HG03280 (cell line): ENCODE measurements around the gene LCP2.

ENCODE experiments used
- ATAC-seq: cut with Tn5 transposase; IDR thresholded peaks from one replicate; pipeline ENCODE4 v1.9.1; 2021; ENCODE audit warnings: mild to moderate bottlenecking, moderate library complexity; ENCODE audit not compliant: unreplicated experiment

The LCP2 gene

DNA sequence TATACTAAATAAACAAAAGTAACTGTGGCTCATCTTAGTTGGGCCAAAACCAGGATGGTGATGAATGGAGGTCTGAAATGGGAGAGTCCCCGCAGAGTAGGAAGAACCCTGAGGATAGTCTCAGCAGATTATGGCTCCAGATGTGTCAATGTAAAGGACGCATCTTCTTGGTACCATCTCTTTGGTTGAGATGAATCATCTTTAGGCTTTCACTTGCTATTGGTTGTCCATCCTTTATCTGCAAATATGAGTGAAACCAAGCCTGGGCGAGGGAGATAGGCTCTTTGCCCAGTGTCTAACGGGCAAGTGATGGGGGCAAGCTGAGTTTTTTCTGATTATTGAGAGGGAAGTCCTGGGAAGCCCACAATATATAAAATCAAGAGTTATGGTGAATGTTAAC lies 19.4 kb upstream of the LCP2 start:
- no peak for ATAC-seq

DNA sequence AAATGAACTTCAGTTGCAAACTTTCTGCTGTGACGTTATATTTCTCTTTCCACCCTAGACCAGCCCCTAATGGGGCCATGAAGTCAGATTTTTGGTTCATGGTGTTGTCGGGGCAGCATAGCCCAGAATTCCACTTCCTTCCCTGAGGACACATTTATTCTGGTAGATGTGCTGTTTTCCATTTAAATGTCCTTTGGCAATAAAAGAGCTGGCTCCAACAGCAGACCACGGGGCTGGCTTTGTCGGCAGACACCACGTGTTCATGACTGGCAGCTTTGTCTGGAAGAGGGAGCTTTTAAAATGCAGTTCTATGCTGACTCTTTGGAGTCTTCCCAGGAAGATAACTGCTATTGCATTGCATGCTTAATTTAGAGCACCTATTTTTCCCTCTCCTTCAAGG lies 17.6 kb upstream of the LCP2 start:
- no peak for ATAC-seq

DNA sequence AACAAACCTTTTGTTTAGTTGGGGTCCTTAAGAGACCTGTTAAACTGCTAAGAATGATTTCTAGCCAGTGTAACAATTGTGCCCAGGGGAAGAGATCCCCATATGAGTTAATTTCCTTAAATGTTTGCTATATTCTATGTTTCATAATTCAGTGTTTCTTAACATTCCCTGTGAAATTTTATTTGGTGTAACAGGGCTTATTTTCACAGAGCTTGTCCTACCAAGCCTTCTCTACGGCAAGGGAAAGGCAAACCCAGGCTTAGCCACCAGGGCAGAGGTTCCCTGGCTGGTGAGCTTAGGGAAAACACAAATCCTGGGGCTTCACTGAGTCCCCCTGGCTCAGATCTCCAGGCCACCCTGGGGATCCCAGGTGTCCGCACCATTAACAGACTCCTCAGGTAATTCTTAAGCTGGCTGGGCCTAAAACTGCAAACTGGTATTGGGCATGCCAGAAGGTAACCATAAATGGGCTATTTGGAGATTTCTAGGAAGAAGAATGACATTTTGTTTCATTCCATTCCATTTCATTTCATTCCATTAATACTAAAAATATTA lies 17.0 kb upstream of the LCP2 start:
- ATAC-seq = no peak

DNA sequence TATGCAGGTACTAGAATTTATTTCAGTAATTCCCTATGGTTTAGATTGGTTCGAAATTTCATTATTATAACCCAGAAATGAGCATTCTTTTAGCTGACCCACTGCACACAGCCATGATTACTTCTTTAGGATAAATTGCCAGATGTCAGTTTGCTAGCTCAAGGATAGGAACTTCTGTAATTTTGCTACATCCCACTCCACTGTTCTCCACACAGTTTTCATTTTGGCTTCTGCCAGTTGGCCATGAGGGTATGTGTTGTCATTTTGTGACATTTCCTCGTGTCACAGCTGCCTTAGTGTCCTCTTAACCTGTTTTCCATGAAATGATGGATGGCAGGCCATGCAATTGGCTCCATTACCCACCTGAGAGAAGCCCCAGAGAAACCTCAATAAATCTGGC lies 16.2 kb upstream of the LCP2 start:
- ATAC-seq = no peak

DNA sequence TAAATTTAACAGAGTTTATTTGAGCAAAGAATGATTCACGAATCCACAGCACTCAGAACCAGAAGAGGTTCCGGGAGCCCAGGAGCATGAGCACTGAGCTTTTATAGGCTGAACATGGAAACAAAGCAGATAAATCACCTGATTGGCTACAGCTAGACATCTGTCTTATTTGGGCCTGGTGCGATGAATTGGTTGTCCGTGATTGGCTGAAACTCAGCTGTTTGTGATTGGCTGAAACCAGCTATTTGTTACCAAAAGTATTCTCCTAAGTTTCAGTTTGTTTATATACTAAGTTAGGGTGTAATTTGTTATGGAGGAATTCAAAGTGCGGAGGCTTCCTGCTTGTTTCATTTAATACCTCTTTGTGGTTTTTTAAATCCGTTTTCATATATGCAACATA lies 15.8 kb upstream of the LCP2 start:
- no peak for ATAC-seq

DNA sequence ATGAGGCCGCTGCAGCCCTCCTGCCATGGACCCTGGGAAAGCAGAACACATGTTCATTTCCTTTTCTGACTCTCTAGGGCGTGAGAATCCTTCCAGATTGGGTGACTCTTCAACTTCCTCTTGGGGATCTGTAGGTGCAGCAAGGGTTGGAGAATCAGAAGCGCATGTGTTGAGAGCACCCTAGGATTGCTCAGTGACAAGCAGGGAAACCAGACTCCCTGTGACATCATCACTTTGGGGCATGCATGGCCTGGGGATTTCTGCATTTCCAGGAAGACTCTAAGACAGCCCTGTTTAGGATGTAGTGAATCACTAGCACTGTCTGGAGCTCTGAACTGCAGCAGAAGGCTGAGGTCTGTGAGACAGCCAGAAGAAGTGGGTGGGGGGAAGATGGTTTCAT lies 15.1 kb upstream of the LCP2 start:
- ATAC-seq = peak; percentile 56

DNA sequence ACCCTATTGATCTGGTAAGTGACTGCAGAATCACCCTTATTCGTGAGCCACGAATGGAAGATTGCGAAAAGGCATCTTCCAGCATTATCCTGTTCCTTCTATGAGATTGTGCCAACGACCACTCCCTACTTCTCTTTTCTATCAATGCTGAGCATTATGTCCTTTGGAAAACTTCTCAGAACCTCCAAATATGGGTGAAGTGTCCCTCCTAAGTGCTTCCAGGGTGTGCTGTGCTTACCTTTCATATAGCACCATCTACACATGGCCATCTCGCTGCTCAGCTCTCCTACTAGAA lies 14.7 kb upstream of the LCP2 start:
- ATAC-seq = no peak

DNA sequence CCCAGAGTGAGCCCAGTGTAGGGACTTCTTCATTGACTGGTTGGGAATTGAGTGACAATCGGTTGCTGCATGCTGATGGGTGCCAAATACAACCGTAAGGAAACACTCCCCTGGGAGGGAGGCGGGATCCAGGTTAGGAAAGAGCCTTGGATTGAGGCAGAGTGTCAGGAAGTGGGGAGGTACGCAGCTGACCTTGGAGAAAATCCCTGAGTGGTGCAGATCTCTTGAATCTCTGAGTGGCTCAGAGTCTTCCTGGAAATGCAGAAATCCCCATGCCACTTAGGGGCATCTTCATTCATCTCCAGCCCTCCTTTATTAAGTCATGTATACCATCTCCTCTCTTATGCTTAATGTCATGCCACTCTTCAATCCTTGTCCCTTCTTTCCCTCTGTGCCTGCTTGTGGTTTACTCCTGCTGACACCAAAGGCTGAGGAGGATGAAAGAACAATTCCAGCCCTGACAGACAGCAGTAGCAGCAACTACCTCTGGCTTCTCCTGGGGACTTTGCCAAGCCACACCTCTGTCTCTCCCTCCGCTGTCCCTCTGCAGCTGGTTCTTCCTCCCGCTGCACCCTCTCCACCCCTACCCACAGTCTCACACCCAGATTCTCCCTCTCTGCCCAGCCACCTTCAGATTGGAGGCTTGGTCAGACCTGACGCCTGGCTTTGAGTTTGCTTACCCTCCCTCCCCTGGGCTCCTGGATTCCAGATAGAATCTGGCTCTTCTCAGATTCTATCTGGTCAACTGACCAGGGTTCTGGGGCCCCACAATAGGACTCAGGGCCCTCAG lies 14.1 kb upstream of the LCP2 start:
- ATAC-seq = no peak

DNA sequence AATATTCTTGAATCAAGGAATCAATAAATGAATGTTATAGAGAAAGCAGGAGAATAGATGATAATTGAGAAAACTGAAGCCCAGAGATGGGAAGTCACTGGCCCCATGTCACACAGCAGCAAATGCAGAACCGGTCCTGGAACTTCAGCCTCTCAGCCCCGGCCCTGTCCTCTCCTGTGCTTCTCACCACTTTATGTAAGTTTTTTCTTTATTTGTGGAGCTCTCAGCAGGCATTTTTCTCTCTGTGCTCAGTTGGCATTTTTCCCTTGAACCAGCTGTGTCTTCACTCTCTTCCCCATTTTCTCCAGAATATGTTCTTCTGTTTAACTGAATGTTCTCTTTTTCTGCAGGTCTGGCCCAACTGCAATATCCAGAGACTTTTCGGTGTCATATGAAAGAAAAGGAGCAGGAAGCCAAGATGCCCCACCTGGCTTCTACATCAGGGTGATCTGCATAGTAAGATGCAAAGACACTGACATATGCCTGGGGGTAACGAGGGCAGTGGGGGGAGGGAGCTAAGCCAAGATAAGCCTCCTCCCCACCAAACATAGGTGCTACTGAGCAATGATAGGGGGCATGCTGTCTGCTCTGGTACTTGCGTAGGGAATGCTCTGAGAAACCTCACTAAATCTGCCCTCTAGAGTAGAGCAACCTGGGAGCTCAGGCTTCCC lies 12.8 kb upstream of the LCP2 start:
- no peak for ATAC-seq

DNA sequence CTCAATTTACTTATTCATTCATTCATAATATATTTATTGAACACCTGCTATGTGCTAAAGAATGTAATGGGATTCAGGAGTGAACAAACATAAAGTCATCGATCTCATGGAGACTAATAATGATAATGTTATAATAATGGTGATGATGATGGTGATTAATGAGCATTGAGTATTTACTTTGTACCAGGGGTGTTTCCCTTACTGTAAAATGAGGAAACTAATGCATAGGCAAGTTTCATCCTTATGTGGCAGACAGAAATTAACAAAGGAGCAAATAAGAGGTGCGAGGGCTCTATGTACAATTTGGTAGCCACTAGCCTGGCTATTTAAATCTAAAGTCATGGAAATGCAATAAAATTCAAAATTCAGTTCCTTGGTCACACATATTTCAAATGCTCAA lies 11.1 kb upstream of the LCP2 start:
- ATAC-seq = no peak

DNA sequence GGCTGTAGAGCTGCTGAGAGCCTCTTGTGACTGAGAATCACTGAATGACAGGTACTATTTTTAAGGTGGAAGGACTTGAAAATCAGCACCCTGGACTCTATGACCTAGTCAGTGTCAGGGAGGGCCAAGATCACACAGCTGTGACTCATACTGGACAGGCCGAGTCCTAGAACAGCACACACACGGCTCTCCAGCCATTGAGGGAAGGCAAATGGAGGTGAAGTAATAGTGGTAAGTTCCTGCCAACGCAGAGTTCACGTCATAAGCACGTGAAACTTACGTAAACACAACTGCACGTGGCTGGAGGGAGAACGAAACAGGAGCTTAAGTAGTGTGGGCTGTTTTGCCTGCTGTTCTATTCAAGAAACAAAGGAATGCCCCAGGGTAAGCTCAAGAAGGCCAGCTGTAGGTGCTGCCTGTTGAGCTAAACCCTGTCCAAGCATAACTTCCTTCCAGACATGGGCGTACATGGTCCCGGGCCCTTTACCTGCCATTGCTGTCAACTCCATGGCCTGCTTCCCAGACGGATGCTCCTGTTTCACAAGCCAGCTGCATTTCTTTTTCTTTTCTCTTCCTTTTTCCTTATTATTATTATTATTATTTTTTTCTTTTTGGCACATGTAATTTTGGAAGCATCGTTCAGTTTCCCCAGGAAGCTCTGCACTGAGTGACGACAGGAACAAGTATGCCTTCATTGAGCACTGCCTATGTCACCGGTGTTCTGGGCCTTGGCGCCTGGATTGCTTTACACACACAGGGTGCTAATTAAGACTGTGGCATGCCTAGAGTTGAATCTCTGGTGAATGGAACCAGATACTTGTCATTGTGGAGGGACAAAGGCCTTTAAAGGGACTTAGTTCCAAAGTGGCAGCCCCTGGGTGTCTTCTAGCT lies 10.2 kb upstream of the LCP2 start:
- no peak for ATAC-seq

DNA sequence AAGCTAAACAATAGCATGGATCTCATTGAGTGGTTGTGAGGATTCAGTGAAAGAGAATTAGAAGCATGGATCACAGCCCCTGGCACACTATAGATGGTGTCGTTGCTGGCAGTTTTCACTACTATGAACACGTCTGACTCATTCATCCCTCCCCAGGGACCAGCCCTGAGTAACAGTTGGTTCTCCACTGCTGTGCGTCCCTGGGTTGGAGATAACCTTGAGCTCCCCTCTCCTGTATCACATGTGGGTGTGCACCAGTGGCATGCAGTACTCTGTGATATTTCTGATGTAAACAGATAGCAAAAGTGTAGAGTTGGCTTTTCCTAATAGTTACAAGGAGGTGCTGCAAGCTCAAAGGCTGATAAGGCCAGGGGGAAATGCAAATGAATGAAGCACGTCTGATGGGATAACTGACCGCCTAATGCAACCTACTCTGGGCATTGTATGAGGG lies 8.8 kb upstream of the LCP2 start:
- no peak for ATAC-seq

DNA sequence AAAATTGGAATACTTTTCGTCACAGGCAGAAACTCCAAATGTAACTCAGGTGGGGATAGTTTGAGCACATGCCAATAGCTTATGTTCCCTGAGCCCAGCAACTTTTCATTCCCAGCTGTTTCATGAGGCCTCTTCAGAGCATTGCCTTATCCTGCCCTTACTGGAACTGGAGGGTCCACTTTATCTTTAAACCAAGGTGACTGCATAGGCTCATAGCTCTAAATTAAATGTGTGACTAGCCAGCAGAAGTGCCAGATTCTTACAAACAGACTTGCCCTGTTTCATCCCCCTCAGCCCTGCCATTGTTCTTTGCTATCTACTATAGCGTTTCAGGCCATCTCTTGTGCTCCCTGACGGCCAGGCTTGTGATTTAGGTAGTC lies 8.1 kb upstream of the LCP2 start:
- ATAC-seq = no peak

DNA sequence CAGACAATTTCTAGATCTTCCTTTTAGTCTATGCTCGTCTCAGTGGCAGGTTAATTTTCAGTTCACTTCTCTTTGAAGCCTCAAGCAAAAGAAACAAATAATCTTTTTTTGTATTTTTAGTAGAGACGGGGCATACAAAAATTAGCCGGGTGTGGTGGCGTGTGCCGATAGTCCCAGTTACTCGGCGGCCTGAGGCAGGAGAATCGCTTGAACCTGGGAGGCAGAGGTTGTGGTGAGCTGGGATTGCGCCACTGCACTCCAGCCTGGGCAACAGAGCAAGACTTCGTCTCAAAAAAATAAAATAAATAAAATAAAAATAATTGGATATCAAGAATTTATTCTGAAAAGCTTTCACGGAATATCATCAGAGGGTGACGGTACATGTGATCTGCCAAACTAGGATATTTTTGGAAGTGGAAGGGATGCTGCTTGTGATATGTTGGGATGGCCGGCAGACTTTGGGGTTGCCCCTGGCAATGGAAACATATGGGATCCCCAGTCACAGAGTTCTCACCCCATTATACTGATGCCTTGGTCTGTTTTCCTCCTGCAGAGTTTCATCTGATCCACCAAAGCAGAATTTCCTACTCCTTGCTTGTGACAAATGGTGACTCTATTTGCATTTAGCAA lies 7.6 kb upstream of the LCP2 start:
- no peak for ATAC-seq

DNA sequence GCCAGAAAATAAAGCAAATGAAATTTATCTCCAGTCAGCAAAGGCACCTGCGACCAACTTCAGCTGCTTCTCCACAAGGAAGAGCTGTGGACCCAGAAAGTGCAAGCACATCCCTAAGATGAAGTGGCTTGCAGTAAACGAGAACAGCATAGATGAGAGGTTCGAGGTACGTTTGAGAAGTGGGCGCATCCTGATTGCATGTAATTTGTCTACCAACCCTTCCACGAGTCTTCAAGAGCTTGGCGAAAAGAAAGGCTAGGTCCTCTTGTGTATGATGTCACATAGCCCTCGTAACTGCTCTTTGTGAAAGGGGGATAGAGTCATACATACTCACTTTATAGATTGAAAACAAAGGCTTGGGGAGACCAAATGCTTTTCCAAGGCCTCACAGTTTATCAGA lies 6.0 kb upstream of the LCP2 start:
- ATAC-seq = no peak

DNA sequence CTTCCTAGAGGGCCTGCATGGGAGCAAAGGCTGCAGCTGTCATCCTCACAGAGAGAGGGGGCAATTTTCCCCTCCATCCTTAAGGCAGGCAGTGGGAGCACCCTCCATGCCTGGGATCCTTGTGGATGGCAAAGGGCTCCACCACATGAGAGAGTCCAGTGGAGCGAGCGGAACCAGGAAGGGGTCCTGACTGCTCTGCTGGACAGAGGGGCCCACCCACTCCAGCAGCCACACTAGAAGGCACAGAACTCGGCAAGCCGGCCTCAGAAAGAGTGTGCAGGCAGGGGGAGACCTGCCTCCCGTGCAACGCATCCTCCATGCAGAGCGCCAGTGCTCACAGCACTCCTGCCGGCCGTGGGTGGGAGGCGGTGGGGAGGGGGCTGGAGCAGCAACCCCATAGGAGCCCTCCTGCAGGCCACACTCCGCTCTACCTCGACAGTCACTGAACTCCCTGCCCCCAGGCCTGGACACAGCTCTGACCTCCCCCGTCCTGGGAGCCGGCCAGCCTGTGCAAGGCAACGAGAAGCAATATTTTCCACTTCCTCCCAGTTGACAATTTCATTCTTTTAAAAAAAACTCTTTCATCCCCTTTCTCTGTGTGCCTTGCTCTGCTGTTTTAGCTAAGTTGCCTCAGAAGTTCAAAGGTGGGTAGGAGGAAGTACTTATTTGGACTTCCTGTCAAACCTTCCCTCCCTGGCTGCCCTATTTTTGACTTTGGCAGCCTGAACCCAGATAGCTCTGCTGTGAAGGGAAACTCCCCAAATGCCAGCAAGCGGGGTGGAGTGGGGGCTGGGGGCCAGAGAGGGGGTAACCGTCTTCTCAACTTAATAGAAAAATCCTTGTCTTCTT lies 5.3 kb upstream of the LCP2 start:
- ATAC-seq = peak; percentile 82

DNA sequence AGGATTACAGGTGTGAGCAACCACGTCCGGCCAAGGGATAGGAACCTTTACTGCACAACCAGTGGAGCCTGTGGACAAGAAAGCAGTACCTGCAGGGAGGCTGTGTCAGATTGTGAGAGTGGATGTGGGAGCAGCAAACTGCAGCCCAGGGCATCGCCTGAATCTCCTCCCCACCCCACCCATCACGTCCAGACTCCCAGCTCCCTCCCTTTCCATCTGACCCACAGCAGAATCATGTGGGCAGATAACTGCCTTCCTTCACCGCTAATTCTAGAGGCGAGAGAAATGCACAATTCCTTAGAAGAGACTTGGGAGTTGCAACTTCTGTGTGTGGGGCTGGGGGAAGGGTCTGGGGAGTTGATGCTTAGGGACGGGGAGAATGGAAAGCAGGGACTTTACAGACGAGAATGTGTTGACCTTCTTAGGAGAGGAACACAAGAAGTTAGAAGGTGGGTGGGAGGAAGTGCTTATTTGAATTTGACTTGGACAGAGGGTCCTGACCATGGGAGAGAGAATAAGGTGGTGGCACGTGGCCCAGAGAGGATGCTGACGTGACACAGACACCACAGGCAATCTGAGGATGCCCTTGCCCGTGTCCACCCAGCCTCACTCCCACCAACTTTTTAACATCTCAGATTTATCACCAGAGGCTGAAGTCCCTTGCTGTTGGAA lies 4.5 kb upstream of the LCP2 start:
- no peak for ATAC-seq

DNA sequence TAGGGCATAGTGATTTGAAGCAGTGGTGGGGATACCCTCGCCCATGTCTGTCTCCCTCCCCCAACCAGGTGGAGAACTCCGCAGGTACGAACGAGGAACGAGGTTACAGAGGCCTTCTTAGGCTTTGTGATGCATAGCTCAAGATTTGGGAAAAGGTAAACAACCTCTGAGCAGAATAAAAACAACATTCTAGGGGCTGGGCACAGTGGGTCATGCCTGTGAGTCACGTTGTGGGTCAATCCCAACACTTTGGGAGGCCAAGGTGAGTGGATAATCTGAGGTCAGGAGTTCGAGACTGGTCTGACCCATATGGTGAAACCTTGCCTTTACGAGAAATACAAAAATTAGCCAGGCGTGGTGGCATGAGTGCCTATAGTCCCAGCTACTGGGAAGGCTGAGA lies 3.6 kb upstream of the LCP2 start:
- no peak for ATAC-seq

DNA sequence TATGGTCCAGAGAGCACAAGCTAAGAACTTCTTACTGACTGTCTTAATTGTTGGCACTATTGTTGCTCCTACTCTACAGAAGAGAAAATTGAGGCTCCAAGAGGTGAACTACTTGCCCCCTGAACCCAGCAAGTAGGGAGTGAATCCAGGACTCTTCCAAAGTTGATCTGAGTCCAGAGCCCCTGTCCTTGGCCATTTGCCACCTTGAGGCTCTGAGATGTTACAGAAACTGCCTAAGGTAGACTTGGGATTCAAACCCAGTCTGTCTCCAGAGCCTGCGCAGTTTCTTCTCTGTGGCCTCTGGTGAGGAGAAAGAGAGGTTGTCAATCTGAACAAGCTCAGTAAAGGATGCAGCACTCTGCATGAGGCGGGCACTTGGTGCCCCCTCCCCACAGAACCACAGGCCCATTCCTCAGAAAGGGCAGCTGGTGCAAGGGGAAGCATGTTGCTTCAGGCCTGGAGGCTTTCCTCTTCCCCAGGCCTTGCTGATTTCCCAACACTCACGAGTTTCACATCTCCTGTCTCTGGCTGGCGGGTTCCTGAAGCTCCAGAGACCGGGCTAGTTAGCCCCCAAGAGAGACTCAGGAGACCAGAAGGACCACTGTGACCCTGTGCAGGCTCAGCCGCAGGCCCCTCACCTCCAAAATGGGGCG lies 2.9 kb upstream of the LCP2 start:
- ATAC-seq = no peak
